ENCODE data around the gene NUDT1. TPM values are rescaled to one million over a fixed set of nuclear protein-coding genes. Genes with fewer than 3 reads are reported as not detected.
A peak's percentile ranks its signal among the peaks of the same experiment; 100 is the strongest.

The NUDT1 gene
- total RNA-seq, 1 experiment from 2014 or later, result 84.7 TPM

GRCh38 chr7:2232766-2233520 is 9.1 kb upstream of the NUDT1 start, which contains the start of gene MAD1L1:
Gene MAD1L1, minus strand, starts transcription at chr7:2232945. Its CDS starts 2,812 bp downstream, at chr7:2230133.
- H3K36me3 Mint-ChIP-seq (ENCODE audit: insufficient read depth in 1 of 3, low read depth in 3 of 3), result peaks cover 25 to 60% (median 50%) of the 10 kb centered on the region in 3 experiments

More at GRCh38 chr7:2232766-2233520, 9.1 kb upstream of the NUDT1 start, which contains the start of gene MAD1L1:
- DNase-seq, result peak; percentile 89
- Histone ChIP-seq H2AFZ (ENCODE audit: low read length) (peak within 1 kb of the TSS; percentile 32), H3T11ph (ENCODE audit: low read length) (no peak within 1 kb of the TSS), H2BK120ac (ENCODE audit: low read depth, low read length, poor library complexity, severe bottlenecking) (no peak within 1 kb of the TSS), H3K79me1 (ENCODE audit: insufficient read depth, low read depth, low read length, poor library complexity, severe bottlenecking) (peaks cover 12% of the 10 kb centered on the region), H3K27ac (ENCODE audit: insufficient read length, low read depth, low read length) (peak within 1 kb of the TSS; percentile 34), H2BK12ac (ENCODE audit: insufficient read length, low read depth, low read length) (no peak within 1 kb of the TSS), H4K5ac (ENCODE audit: insufficient read length, low read depth, low read length) (no peak within 1 kb of the TSS), H3K4ac (ENCODE audit: low read depth, low read length) (no peak within 1 kb of the TSS), H3K9ac (ENCODE audit: extremely low read depth, insufficient read length, low read length) (peak within 1 kb of the TSS; percentile 87), H3K4me1 (ENCODE audit: insufficient read depth, low read length) (no peaks in the 10 kb centered on the region), H4K91ac (ENCODE audit: insufficient read length, low read depth, low read length) (no peak within 1 kb of the TSS), H3K9me3 (ENCODE audit: control insufficient read depth, low read depth, low read length) (no peaks in the 10 kb centered on the region), H3K23ac (ENCODE audit: insufficient read length, low read depth, low read length) (no peak within 1 kb of the TSS), H3K14ac (ENCODE audit: insufficient read depth, low read length) (peak within 1 kb of the TSS; percentile 87), H2BK20ac (ENCODE audit: low read depth, low read length, poor library complexity, severe bottlenecking) (no peak within 1 kb of the TSS), H2BK15ac (ENCODE audit: low read depth, low read length) (no peak within 1 kb of the TSS), H4K20me1 (ENCODE audit: control insufficient read depth, insufficient read depth, insufficient read length) (no peaks in the 10 kb centered on the region), H3K4me2 (ENCODE audit: insufficient read depth, insufficient read length, low read length) (peak within 1 kb of the TSS; percentile 95), H2AK5ac (ENCODE audit: insufficient read length, low read length) (no peak within 1 kb of the TSS), H2BK5ac (ENCODE audit: insufficient read length, low read length) (no peak within 1 kb of the TSS), H3K27me3 (ENCODE audit: insufficient read depth, low read length) (no peaks in the 10 kb centered on the region), H3K23me2 (ENCODE audit: insufficient read length, low read depth, low read length, poor library complexity, severe bottlenecking) (peaks cover 13% of the 10 kb centered on the region), H3K79me2 (ENCODE audit: insufficient read depth, low read length) (peaks cover 5% of the 10 kb centered on the region; the same call in 1 of the 2 replicates), H3K18ac (ENCODE audit: insufficient read length, low read depth, low read length) (peak within 1 kb of the TSS; percentile 67), H4K8ac (replicated peaks; ENCODE audit: insufficient read length, low read depth, low read length) (no peak within 1 kb of the TSS), H3K56ac (ENCODE audit: insufficient read length, low read depth, low read length) (no peak within 1 kb of the TSS)
- no CpG with 5 or more reads among the region's 63 CpGs for WGBS (ENCODE audit: extremely low coverage, insufficient read length, low lambda C conversion rate)
- Mint-ChIP-seq H3K9me3 (no peaks in the 10 kb centered on the region), H3K4me1 (peaks cover 12% of the 10 kb centered on the region in 2 experiments), H3K27me3 (ENCODE audit: low read depth) (no peaks in the 10 kb centered on the region), H3K4me3 (peak within 1 kb of the TSS; percentile 76 to 95), H3K27ac (peak within 1 kb of the TSS; percentile 80 to 92 (median 91))
- TF ChIP-seq CTCF (conservative IDR thresholded peaks at IDR 0.05), result no peak
